Cardiac fibroblast (primary cell): ENCODE measurements around the gene TMEM178B.
"Not testable (repeated sequence)": the region's sequence is repeated elsewhere in the genome, so short reads cannot be mapped to it uniquely, and the experiment has no call there.

Experiments
- DNase-seq, 2 donors: peaks; one replicate each; pipeline versions ENCODE4 v3.0.0 to v3.0.0-alpha.2; 2010; ENCODE audit warnings: low read depth in 2 of 2
- H3K4me3 ChIP-seq, 2 donors: replicated peaks in 1 of 2; 1 replicate in 1 of 2; 2 replicates in 1 of 2; pipeline ENCODE4 v1.5.1; 2011; ENCODE audit warnings: low read depth in 2 of 2, low read length in 2 of 2, mild to moderate bottlenecking in 2 of 2, moderate library complexity in 1 of 2
- TF ChIP-seq, protein P1 (sequence below): IDR thresholded peaks from one replicate; pipeline ENCODE4 v1.5.1; 2011; ENCODE audit warnings: low read depth, mild to moderate bottlenecking, low read length, inconsistent platforms

Gene TMEM178B

DNA sequence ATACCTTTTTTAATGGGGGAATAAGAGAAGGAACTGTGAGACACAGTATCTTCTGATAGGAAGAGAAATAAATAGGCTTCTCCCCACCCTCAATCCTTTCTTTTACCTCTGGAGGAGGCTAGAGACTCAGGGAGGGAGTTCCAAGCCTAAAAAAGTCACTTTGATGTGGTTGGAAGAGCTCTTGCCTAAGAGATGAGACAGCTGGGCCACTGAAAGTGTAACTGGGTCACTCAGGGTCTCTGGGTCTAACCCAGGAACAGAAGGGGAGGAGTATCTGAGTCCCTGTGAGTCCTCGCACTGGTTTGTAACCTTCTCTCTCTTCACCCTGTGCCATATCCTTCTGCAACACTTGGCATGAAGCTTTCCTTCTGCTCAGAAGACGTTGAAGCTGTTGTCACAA, 254.4 kb downstream of the TMEM178B start:
- no peak overlapping the region for H3K4me3 ChIP-seq
- DNase-seq = no peak
- TF ChIP-seq, protein P1, sequence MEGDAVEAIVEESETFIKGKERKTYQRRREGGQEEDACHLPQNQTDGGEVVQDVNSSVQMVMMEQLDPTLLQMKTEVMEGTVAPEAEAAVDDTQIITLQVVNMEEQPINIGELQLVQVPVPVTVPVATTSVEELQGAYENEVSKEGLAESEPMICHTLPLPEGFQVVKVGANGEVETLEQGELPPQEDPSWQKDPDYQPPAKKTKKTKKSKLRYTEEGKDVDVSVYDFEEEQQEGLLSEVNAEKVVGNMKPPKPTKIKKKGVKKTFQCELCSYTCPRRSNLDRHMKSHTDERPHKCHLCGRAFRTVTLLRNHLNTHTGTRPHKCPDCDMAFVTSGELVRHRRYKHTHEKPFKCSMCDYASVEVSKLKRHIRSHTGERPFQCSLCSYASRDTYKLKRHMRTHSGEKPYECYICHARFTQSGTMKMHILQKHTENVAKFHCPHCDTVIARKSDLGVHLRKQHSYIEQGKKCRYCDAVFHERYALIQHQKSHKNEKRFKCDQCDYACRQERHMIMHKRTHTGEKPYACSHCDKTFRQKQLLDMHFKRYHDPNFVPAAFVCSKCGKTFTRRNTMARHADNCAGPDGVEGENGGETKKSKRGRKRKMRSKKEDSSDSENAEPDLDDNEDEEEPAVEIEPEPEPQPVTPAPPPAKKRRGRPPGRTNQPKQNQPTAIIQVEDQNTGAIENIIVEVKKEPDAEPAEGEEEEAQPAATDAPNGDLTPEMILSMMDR = no peak

DNA sequence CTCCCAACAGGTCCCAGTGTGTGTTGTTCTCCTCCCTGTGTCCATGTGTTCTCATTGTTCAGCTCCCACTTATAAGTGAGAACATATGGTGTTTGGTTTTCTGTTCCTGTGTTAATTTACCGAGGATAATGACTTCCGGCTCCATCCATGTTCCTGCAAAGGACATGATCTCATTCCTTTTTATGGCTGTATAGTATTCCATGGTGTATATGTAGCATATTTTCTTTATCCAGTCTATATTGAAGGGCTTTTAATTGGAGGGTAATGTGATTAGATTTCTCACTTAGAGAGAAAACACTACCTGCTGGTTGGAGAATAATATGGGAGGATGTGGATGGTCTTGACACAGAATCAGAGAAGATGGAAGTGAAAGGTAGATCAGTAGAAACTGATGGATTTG, 256.4 kb downstream of the TMEM178B start:
- H3K4me3 ChIP-seq, DNase-seq: not testable (repeated sequence)

DNA sequence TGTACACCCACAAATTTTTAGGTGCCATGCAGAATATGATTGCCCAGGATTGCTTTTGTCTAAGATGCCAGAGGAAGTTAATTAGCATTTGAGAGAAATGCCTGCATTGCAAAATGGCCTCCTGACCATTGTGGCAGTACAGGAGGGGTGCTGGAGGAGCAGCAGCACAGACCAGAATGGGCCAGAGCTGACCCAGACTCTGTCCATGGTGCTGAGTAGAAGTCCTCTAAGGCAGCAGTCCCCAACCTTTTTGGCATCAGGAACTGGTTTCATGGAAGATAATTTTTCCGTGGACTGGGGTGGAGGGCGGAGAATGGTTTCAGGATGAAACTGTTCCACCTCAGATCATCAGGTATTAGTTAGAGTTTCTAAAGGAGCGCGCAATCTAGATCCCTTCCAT, 259.6 kb downstream of the TMEM178B start:
- TF ChIP-seq, protein P1 = no peak
- no peak for DNase-seq
- H3K4me3 ChIP-seq = no peak overlapping the region

DNA sequence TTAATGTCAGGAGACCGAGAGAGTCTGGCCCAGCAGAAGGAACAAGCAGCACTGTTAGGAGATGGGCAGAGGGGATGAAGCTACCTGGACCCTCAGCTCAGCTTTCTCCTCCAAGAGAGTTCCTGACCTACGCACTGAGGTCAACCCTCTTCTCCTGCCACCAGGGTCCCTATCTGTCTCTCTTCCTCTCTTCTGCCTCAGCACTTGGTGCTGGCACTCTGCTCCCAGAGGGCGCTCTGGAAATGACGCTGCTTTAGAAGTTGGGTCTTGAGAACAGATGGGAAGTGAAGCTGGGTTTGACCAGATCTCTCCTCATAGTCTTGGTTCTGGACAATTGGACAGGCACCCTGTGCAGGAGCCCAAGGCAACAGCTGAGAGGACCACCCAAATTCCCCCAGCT, 261.3 kb downstream of the TMEM178B start:
- DNase-seq = no peak
- no peak overlapping the region for H3K4me3 ChIP-seq
- TF ChIP-seq, protein P1 = no peak

DNA sequence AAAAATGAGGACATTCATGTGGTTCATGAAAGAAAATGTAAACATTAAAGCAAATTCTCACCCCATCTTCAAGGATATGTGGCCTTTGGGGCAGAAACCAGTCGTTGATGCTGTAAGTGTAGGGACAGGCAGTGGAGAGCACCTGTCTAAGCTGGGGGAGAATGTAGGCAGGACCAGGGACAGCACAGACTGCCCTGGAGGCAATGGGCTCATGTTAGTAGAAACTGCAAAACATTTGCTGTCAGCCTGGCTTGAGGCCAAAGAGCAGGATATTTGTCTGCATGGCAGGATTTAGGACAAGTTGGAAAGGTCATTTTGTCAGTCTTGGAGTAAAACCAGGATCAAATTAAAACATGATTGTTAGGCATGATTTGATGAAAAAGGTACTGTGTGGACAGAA, 265.7 kb downstream of the TMEM178B start:
- DNase-seq = no peak
- H3K4me3 ChIP-seq = no peak overlapping the region
- TF ChIP-seq, protein P1 = no peak

DNA sequence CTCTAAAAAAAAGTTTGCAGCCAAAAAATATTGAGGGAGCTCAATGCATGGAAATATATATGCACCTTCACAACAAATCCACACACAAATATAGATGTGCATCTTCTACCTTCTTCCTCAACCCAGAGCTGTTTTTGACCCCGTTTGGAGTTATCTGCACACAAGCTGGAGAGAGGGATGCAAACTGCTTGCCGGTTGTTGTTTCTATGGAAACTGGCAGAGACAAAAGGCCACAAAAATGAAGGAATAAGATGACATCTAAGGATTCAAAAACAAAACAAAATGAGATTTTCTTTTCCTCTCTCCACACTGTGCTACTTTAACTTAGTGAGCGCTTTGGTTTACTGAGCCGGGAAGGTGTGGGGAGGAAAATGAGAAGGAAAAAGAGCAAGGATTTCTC, 267.1 kb downstream of the TMEM178B start:
- TF ChIP-seq, protein P1 = no peak
- H3K4me3 ChIP-seq = no peak overlapping the region
- no peak for DNase-seq

DNA sequence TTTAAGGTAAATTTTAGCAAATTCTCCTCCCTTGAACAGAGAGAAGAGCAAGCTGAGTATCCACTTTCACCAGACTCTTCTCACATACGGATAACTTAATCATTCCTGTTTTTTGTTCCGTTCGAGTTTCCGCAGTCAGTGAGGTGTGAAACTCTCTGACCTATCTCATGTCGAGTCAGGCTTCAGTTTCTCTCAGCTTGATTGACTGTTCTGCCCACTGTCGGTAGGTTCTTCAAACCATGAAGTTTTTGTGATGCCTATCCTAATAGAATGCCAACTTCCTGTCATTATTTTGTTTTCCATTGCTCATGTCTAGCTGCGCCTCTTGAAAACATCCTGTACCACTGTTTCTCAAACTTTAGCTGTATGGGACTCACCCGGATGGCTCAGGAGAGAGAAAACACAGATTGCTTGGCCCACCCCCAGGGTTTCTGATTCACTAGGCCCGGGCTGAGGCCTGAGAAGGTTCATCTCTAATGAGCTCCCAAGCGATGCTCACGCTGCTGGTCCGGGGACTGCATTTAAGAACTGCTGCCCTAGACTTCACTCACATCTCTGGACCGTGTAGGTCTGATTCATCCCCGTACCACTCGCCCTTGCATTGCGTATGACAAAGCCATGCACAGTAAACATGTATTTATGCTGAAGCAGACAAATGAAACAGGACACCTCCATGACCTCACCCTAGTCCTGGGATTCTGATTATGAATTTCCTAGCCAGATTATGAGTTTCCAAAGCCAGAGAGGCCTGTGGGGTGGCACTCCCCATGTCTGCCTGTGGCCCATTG, 269.0 kb downstream of the TMEM178B start:
- no peak overlapping the region for H3K4me3 ChIP-seq
- TF ChIP-seq, protein P1 = no peak
- DNase-seq = no peak
